HG03039 (cell line): ENCODE data around the gene HOXA4.

ENCODE experiments used
- ATAC-seq: cut with Tn5 transposase; IDR thresholded peaks from one replicate; pipeline ENCODE4 v1.9.1; 2021; ENCODE audit warnings: mild to moderate bottlenecking, moderate library complexity; ENCODE audit not compliant: unreplicated experiment

HOXA4 gene

DNA sequence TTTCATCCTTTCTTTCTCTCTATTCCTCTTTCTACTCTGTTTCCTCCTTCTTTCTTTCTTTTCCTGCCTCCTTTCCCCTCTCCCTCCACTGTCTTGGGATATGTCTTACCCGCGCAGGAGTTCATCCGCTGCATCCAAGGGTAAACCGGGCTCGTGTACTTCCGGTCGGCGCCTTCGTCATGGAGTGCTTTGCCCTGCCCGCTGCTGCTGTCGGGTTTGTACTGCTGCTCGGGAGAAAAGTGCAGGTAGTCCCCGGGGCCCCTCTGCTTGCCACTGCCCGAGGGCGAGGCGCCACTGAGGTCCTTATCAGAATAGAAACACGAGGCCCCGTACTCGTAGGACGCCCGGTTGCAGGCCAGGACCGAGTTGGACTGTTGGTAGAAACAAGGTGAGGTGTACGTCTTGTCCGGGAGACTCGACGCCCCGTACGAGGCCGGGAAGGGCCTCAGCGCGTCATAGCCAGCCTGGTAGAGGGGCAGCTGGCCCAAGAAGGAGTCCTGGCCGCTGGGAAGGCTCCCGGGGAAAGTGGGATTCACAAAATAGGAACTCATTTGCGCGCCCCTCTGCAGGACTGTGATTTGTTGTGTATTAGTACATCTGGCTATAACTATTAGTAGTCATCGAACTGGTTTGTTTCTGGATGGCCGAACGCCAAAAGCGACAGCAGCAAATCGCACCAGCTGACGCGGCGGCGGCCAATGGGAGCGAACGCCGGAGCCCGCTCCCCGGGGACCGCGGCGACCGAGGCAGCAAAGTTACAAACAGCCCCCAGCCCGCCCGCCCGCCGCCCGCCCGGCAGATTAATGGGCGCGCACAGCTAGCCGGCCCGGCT lies 16.9 kb upstream of the HOXA4 start, which contains the start of gene HOXA6:
HOXA6 (minus strand) TSS at position 576 of the 832 bp plus-strand sequence; CDS start at position 551, 25 bp downstream.
- ATAC-seq, result no peak

DNA sequence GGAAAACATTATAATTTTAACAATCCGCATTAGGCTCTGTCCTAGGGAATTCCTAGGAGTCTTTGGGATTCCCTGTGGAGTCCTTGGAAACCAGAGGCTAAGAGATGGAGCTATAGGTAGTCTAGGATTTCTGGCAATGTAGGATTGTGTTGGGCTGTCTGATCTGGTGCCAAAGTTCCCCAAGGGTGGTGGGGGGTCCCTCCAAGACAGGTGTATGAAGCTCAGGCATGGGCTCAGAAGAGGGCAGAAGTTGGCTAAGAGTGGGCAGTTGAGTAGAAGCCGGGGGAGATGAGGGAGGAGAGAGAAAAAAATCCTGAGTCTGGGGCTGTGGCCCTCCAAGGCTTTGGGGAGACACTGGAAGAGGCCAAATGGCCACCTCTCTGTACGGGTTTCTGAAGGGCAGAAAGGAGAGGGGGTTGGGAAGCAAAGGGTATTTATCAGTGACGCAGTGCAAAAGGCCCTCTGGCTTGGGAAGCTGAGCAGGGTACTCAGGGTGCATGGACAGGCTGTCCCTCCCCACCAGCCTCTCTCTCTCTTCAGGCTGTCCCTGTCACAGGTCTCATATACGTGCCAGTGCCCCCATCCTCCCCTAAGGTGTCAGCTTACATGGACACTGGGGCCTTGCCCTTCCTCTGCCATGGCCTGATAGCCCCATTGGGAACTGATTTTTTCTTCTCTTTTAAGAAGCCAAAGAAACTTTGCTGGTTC lies 16.1 kb upstream of the HOXA4 start:
- no peak for ATAC-seq

DNA sequence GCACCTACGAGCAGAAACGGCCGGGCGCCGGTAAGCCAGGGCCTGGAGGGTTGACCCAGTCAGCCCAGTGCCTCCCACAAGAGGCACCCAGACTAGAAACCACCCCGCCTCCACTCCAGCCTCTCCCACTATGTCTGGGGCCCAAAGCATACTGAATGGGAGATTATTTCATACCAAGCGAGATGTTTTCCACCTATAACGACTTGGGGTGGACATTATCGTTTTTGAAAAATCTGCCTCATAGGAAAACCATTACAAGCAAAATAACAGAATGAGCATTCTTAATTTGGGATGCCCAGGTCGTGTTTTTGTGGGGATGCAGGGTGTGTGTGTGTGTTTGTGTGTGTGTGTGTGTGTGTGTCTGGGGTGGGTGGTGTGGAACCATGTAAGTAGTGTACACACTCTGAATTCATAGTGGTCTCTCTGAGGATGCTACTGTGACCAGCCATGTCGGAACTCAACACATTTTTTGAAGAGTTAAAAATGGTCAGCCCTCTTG lies 15.4 kb upstream of the HOXA4 start:
- no peak for ATAC-seq

DNA sequence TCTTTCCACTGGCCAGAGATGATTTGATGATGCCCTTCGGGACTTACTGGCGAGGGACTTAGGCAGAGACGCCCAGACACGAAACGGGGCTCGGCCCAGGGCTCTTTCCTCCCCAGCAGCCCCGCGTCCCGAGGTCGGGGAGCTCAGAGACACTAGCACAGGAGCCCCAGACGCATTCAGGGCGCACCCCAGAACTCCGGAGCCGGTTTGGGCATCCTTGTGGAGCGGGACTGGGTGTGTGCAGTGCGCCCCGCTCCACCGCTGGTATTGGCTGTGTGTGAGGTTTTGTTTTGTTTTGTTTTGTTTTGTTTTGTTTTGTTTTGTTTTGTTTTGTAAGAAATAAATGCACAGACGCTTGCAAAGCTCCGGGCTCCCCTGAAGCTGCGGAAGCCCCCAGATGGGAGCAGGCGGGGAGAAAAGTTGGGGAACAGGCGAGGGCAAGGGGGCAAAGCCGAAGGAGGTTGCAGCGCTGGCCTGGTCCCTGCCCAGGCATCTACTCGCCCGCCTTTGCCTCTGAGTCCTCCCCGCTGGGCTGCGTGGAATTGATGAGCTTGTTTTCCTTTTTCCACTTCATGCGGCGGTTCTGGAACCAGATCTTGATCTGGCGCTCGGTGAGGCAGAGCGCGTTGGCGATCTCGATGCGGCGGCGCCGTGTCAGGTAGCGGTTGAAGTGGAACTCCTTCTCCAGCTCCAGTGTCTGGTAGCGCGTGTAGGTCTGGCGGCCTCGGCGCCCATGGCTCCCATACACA lies 14.8 kb upstream of the HOXA4 start:
- ATAC-seq, result no peak

DNA sequence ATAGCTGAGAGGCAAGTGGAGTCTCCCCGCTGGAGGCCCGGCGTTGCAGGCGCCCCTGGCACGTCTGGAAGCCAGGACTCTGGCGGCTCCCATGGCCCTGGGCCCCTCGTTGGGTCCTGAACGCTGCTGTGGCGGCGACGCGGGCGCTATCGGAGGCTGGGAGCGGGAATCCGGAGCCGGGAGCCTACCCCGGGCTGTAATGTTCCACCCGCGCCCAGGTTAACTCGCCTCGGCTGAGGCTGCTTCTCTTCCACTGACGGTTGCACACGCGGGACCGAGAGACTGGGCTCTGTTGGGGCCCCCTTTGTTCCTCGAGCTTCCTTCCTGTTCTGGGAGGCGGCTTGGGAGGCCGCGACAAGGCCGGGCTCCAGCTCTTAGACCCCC lies 14.2 kb upstream of the HOXA4 start:
- ATAC-seq, result no peak

DNA sequence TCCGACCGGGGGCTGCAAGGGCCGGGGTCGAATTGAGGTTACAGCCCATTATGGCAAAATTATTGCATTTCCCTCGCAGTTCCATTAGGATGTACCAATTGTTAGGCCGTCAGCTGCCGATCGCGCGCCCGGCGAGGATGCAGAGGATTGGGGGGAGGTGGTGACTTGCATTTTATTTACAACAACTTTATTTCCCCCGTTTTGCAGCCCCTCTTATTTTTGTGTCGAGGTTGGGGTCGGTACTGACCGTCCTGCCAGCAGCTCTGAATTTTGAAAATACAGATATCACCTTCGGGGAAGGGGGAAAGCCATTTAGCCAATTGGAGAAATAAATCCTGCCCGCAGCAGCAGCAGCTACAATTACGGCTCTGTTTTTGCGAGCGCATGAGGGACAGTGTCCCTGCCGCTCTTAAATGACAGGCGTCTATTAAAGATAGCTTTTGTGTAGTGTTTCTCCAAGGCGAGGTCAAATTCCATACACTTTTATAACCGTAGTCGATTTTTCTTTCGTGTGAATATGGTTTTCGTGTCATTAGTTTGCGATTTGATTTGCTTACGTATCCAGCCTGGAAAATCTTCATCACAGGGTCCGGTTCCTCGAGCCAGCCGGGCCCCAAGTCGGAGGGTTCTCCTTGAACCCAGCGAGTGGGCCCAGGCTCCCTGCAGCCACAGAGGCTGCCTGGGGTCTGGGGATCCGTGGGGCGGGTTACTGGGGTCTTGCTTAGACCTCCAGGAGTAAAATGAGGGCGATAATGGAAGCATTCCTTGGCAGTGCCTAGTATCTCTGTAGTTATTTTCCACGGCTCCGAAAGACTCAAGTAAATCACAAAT lies 13.6 kb upstream of the HOXA4 start:
- no peak for ATAC-seq

DNA sequence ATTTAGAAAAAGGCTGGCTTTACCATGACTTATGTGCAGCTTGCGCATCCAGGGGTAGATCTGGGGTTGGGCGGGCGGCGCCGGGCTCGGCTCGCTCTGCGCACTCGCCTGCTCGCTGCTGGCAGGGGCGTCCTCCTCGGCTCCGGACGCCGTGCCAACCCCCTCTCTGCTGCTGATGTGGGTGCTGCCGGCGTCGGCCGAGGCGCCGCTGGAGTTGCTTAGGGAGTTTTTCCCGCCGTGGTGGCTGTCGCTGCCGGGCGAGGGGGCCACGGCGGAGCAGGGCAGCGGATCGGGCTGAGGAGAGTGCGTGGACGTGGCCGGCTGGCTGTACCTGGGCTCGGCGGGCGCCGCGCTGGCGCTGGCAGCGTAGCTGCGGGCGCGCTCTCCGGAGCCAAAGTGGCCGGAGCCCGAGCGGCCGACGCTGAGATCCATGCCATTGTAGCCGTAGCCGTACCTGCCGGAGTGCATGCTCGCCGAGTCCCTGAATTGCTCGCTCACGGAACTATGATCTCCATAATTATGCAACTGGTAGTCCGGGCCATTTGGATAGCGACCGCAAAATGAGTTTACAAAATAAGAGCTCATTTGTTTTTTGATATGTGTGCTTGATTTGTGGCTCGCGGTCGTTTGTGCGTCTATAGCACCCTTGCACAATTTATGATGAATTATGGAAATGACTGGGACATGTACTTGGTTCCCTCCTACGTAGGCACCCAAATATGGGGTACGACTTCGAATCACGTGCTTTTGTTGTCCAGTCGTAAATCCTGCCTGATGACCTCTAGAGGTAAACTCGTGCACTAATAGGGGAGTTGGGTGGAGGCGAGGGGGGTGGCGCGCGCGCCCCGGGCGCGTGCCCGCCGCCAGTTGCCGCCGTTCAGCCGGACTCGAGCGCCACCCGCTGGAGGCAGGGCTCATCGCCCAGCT lies 12.7 kb upstream of the HOXA4 start, which contains the start of gene HOXA5:
HOXA5 (minus strand) TSS at position 659 of the 927 bp plus-strand sequence; CDS start at position 585, 74 bp downstream.
- no peak for ATAC-seq

DNA sequence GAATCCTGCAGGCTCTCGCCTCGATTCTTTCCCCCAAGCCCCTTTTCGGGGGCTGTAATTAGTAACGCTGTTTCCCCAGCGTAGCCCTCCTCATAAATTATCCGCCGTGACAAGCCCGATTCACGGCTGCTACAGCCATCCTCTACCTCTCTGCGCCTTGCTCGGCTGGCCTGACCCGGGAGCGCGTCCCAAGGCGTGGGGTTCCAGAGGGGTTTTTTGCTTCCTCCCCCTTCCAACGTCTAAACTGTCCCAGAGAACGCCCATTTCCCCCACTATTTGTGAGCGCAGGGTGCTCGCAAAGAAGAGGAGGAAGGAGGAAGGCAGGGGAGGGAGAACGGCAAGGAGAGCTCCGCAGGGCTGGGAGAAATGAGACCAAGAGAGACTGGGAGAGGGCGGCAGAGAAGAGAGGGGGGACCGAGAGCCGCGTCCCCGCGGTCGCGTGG lies 12.0 kb upstream of the HOXA4 start:
- ATAC-seq, result no peak

DNA sequence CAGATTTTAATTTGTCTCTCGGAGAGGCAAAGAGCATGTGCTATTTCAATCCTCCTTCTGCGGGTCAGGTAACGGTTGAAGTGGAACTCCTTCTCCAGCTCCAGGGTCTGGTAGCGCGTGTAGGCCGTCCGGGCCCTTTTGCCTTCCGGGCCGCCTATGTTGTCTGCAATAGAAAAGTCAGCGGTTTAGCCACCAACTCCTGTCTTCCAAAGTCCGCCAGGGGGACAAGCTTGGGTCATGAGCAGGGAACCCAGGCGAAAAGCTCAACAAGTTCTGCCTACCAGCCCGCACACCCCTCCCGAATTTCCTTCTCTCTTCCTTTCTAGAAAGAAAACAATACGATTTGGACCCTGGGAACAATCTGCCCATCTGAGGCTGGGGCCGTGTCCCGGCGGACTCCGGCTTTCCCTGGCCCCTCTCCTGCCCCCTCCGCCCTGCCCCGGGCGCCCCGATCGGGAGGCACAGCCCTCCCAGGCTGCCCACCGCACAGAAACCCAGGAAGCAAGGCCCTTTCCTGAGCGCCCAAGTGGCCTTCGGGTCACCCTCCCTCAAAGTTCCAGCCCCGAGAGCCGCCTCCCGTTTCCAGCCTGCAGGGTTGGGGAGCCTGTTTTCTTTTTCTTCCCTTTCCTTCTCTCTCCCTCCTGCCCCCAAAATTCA lies 11.5 kb upstream of the HOXA4 start:
- no peak for ATAC-seq

DNA sequence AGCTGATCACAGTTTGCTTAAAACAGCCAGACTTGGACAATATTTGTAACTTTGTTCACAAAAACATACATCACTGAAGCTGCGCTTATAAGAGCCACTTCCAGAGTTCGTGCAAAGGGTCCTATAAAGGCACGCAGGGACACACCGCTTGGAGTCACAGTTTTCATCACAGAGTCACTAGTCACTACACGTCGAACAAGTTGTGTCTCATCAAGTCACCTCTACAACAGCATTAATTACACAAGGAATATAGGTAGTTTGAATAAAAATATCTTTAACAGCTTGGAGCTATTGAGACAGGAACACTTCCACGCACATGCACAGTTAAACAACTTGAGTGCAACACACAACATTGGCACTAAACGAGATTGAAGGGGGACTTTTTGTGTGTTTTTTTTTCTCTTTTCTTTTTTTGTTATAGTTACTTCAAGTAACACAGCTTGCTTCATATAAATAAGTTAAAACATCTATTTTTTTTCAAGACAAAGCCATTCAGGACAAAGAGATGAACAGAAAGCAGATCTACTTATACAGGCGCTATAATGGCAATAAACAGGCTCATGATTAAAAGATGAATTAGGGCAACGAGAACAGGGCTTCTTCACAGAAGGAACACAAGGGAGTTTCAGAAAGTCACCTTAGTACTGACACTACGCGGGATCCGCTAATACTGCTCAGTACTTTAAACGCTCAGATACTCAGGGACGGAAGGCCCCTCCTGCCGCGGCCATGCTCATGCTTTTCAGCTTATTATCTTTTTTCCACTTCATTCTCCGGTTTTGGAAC lies 10.8 kb upstream of the HOXA4 start:
- no peak for ATAC-seq

DNA sequence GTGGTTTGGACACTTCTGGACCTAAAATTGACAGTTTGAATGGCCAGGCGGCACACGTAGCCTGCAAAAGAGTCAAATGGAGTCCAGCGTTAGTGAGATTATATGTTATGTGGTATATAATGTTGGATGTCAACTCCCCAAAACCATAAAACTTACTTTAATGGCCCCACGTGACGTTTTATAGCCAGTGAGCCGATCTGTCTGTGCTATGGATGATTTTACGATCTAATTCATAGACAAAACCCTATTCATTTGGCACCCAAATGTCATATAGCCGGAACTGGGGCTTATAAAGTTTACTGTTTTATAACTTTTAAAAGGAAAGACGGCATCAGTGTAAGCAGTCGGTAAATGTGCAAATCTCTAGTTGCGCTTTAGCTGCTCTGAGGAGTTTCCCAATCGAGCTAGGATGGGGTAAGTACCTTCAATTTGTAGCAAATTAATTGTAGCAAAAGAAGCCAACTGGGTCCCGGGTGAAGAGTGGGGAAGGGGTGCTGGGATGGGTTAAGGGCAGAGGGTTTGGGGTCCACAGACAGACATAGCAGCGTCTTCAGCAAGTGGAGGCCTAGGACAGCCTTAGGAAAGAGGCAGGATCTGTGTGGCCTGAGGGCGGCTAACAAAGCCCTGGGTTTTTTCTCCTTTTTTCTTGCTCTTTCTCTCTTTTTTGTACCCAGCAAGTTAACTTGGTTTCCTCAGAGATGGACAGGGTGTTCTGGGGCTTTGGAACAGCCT lies 9.7 kb upstream of the HOXA4 start:
- no peak for ATAC-seq

DNA sequence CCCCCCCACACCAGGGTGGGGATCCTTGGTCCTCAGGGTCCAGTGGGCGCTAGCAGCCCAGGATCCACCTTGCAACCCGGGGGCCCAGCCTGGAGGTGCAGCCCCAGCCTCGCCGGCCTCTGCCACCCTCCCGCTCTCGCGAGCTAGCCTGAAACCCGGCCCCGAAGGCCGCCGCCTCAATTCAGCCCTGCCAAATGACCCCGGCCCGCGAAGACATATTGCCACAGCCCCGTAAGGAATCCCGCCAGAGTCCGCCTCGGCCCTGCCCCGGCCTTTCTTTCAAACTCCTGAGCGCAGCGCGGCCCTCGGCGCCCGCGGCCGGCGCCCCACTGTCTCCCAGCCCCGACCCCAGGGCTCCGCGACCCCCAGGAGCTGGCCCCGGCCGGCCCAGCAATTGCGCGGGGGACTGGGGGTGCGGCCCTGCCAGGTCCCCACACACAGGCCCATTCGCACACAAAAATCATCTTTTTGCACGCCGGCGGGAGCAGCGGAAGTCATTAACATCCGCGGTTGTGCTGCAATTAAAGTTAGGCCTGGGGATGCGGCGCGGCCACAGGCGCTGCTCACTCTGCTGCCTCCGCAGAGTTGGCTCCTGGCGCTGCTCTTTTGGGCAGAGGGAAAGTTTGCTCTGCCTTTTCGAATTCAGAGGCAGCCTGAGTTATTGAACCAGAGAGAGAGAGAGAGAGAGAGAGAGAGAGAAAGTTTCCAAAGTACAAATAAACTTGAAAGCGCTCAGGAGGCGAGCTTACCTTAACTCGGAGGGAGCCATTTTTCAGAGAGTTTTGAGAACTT lies 9.0 kb upstream of the HOXA4 start:
- ATAC-seq, result no peak

DNA sequence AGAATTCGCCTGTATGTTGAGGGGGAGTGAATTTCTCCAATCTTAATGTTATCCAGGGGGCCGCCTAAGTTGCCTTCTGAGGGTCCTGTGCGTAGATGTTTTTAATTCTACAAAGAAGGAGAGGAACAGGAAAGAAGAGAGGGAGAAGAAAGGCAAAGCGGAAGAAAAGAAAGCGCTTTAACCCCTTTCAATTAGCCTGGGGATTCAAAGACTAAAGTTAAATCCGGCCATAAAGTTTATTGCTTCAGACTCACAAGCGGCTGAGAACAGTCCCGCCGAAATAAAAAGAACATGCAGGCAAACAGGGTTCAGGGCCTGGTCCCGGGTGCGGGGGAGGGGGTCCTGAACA lies 8.4 kb upstream of the HOXA4 start:
- no peak for ATAC-seq

DNA sequence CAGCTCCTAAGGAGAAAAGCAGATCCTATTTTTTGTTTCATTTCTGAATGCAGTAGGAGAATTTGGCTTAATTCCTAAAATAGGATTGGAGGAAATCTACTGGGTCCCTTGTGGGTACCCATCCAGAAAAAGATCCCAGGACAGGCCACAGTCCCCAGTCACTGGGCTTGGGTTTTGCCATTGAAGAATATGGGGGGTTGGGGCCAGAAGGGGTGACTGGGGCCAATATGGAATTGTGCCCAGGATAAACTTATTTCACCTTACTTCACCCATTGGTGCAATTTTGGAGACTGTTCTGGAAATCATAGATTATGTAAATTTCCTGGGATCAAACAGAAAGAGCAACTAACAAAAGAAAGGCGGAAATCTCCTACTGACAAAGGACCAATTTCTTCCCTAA lies 7.9 kb upstream of the HOXA4 start:
- ATAC-seq, result no peak

DNA sequence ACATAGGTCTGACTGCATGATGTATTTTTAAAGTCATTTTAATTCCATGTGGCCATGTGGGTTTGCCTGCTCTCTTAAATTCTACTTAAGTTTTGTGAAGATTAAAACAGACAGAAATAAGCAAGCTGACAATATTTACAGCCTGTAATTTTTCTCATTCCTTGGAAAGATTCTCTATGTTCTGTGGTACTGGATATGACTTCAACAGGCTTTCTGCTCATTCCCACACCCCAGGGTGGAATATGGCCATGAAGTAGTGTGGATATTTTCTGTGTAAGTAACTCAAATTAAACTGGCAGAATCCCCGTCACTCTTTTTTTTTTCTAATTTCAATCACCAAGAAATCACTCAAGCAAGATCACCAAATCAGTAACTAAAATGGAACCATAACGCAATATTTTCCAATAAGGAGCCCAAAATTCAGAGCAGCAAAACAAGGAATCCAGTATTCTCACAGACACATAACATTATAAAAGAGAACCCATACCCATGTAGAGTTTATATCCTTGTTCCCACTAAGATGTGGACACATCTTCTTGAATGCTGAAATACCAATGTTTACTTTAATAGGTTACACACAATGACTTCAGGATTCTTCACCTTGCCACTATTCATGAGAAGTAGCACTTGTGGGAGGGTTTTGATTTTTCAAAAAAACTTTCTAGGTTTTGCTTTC lies 7.2 kb upstream of the HOXA4 start:
- ATAC-seq, result no peak

DNA sequence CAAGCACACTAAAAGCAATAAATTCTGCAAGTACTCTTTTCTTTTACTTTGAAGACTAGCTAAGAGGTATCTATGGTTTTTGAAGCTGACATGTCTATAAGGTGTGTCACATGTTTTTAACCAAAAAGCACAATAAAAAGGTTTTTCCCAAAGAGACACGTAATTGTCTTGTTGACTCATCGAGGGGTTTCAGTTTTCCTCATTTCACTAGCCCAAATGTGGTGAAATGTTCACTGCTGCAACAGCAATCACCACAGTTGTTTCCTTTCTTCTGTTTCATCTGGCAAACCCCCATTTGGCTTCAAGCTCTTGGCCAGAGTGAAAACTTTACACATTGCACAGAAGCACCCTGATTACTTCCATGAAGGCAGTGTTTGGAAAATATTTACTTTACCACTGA lies 3.8 kb upstream of the HOXA4 start:
- peak; percentile 49 for ATAC-seq
